D721Med (cell line): Measurements from ENCODE around the gene CRYBA2.

Source experiments
- DNase-seq: peaks from one replicate; pipeline ENCODE4 v3.0.0; 2011; ENCODE audit warnings: low spot score; ENCODE audit not compliant: insufficient read length
- FAIRE-seq: peaks from 2 replicates; lab custom pipeline; 2011; peaks lifted over from hg19 to GRCh38; lab: Jason Lieb, UNC
- CTCF ChIP-seq: IDR thresholded peaks from 2 replicates; pipeline ENCODE4 v1.5.1; 2012; ENCODE audit warnings: mild to moderate bottlenecking, control low read depth; ENCODE audit not compliant: insufficient read depth; ENCODE audit errors: missing control alignments

CRYBA2 gene

GRCh38 chr2:218999021-218999880 lies 6.0 kb upstream of the CRYBA2 start:
- FAIRE-seq = no peak
- no peak for DNase-seq
- TF ChIP-seq CTCF = no peak

- DNase-seq = no peak
- no peak for TF ChIP-seq CTCF
- no peak for FAIRE-seq
Measured at GRCh38 chr2:218998414-218999002, 5.3 kb upstream of the CRYBA2 start.

GRCh38 chr2:218997731-218998130 lies 4.5 kb upstream of the CRYBA2 start:
- TF ChIP-seq CTCF = no peak
- no peak for DNase-seq
- no peak for FAIRE-seq

GRCh38 chr2:218996937-218997336 lies 3.7 kb upstream of the CRYBA2 start:
- FAIRE-seq = no peak
- no peak for DNase-seq
- no peak for TF ChIP-seq CTCF

- FAIRE-seq (no peak), DNase-seq (peak; percentile 98)
- peak; percentile 86 for TF ChIP-seq CTCF
Measured at GRCh38 chr2:218995972-218996711, 2.9 kb upstream of the CRYBA2 start.

GRCh38 chr2:218995561-218995960 lies 2.3 kb upstream of the CRYBA2 start:
- no peak for FAIRE-seq
- no peak for TF ChIP-seq CTCF
- DNase-seq = no peak
